ENCODE measurements around the gene KYNU.
"Not testable (repeated sequence)": the region's sequence is repeated elsewhere in the genome, so short reads cannot be mapped to it uniquely, and the experiment has no call there.

The KYNU gene

GRCh38 chr2:143051465-143051864 is 174.0 kb downstream of the KYNU start:
- no peaks in the 10 kb centered on the region for H4K20me1 ChIP-seq
- no peak overlapping the region for H3K9ac ChIP-seq
- H3K27ac ChIP-seq, result no peak overlapping the region
- no peak overlapping the region for H3K4me2 ChIP-seq
- H3K9me3 ChIP-seq (replicated peaks in 1 of 11), result peaks cover 7 to 15% (median 11%) of the 10 kb centered on the region in 11 experiments
- H3K4me3 ChIP-seq, result no peak overlapping the region
- H3K4me1 ChIP-seq, result no peaks in the 10 kb centered on the region
- peaks cover 0 to 8% (median 0%) of the 10 kb centered on the region in 11 experiments; a peak in 2 of 22 replicates for H3K36me3 ChIP-seq
- TF ChIP-seq Cebpa-rat (IDR thresholded peaks at IDR 0.05), result no peak
- no peaks in the 10 kb centered on the region for H3K27me3 ChIP-seq

- H4K20me1 ChIP-seq, H3K27ac ChIP-seq, H3K4me3 ChIP-seq, H3K4me1 ChIP-seq, H3K9ac ChIP-seq, H3K27me3 ChIP-seq, H3K36me3 ChIP-seq, H3K4me2 ChIP-seq: not testable (repeated sequence)
- H3K9me3 ChIP-seq (replicated peaks in 1 of 11), result peaks cover 16 to 27% (median 23%) of the 10 kb centered on the region in 11 experiments
These were observed 176.0 kb downstream of the KYNU start for GRCh38 chr2:143053437-143053836.

- H3K4me2 ChIP-seq, result no peak overlapping the region
- H3K4me3 ChIP-seq, result no peak overlapping the region
- no peaks in the 10 kb centered on the region for H3K4me1 ChIP-seq
- peaks cover 16 to 27% (median 23%) of the 10 kb centered on the region in 11 experiments for H3K9me3 ChIP-seq (replicated peaks in 1 of 11)
- H3K9ac ChIP-seq, result no peak overlapping the region
- H3K27me3 ChIP-seq, result no peaks in the 10 kb centered on the region
- H3K36me3 ChIP-seq, result peaks cover 0 to 1% (median 0%) of the 10 kb centered on the region in 11 experiments; a peak in 2 of 22 replicates
- H3K27ac ChIP-seq, result no peak overlapping the region
- TF ChIP-seq Cebpa-rat (IDR thresholded peaks at IDR 0.05), result no peak
- H4K20me1 ChIP-seq, result no peaks in the 10 kb centered on the region
These were observed 179.1 kb downstream of the KYNU start for GRCh38 chr2:143056550-143056949.

- Histone ChIP-seq H3K4me1 (no peaks in the 10 kb centered on the region), H4K20me1 (no peaks in the 10 kb centered on the region), H3K9me3 (replicated peaks in 1 of 11) (peaks cover 16 to 27% (median 23%) of the 10 kb centered on the region in 11 experiments), H3K27ac (no peak overlapping the region), H3K9ac (no peak overlapping the region), H3K4me3 (no peak overlapping the region), H3K27me3 (no peaks in the 10 kb centered on the region), H3K36me3 (no peaks in the 10 kb centered on the region; a peak in 1 of 22 replicates), H3K4me2 (no peak overlapping the region)
- TF ChIP-seq Cebpa-rat (IDR thresholded peaks at IDR 0.05), result no peak
These were observed 181.4 kb downstream of the KYNU start for GRCh38 chr2:143058851-143059250.

- no peaks in the 10 kb centered on the region for H3K27me3 ChIP-seq
- no peak overlapping the region for H3K9ac ChIP-seq
- no peak overlapping the region for H3K27ac ChIP-seq
- no peak overlapping the region for H3K4me2 ChIP-seq
- no peak for TF ChIP-seq Cebpa-rat (IDR thresholded peaks at IDR 0.05)
- H3K4me1 ChIP-seq, result peaks cover 0 to 16% (median 0%) of the 10 kb centered on the region in 10 experiments; a peak in 5 of 20 replicates
- H4K20me1 ChIP-seq, result no peaks in the 10 kb centered on the region
- no peaks in the 10 kb centered on the region for H3K36me3 ChIP-seq
- H3K4me3 ChIP-seq, result no peak overlapping the region
- peaks cover 0 to 17% (median 5%) of the 10 kb centered on the region in 11 experiments; a peak in 8 of 22 replicates for H3K9me3 ChIP-seq (replicated peaks in 1 of 11)
These were observed 186.2 kb downstream of the KYNU start for GRCh38 chr2:143063612-143064200.

- Histone ChIP-seq H3K9me3 (replicated peaks in 1 of 11) (peaks cover 0 to 19% (median 5%) of the 10 kb centered on the region in 11 experiments; a peak in 8 of 22 replicates), H3K36me3 (no peaks in the 10 kb centered on the region), H3K4me3 (no peak overlapping the region), H3K4me1 (peaks cover 0 to 53% (median 0%) of the 10 kb centered on the region in 10 experiments; a peak in 7 of 20 replicates), H3K4me2 (peak overlapping the region in 5 of 11 experiments; percentile 11 to 75 (median 45); a peak in 8 of 22 replicates), H4K20me1 (no peaks in the 10 kb centered on the region), H3K27me3 (no peaks in the 10 kb centered on the region), H3K27ac (peak overlapping the region in 6 of 11 experiments; percentile 19 to 93 (median 76); a peak in 9 of 22 replicates), H3K9ac (peak overlapping the region in 3 of 11 experiments; percentile 30 to 73 (median 65); a peak in 3 of 22 replicates)
- TF ChIP-seq Cebpa-rat (IDR thresholded peaks at IDR 0.05), result no peak
These were observed 190.6 kb downstream of the KYNU start for GRCh38 chr2:143068094-143068493.

- Histone ChIP-seq H3K4me1 (peaks cover 0 to 53% (median 0%) of the 10 kb centered on the region in 10 experiments; a peak in 7 of 20 replicates), H3K36me3 (no peaks in the 10 kb centered on the region), H3K27ac (peak overlapping the region in 6 of 11 experiments; percentile 19 to 93 (median 76); a peak in 9 of 22 replicates), H3K27me3 (no peaks in the 10 kb centered on the region), H4K20me1 (no peaks in the 10 kb centered on the region), H3K9me3 (replicated peaks in 1 of 11) (peaks cover 0 to 23% (median 8%) of the 10 kb centered on the region in 11 experiments; a peak in 9 of 22 replicates), H3K4me3 (no peak overlapping the region), H3K9ac (peak overlapping the region in 3 of 11 experiments; percentile 30 to 73 (median 65); a peak in 3 of 22 replicates), H3K4me2 (peak overlapping the region in 5 of 11 experiments; percentile 11 to 75 (median 45); a peak in 8 of 22 replicates)
- no peak; a peak in 1 of 22 replicates for TF ChIP-seq Cebpa-rat (IDR thresholded peaks at IDR 0.05)
These were observed 191.0 kb downstream of the KYNU start for GRCh38 chr2:143068509-143068908.

- H3K36me3 ChIP-seq, result 0 out of 22 replicates have a peak, but pooled peaks cover 0 to 2% (median 0%) of the 10 kb centered on the region in 11 experiments
- H3K9ac ChIP-seq, result peak overlapping the region in 2 of 11 experiments; percentile 27 to 34; a peak in 2 of 22 replicates
- H3K4me3 ChIP-seq, result no peak overlapping the region
- peaks cover 0 to 57% (median 0%) of the 10 kb centered on the region in 10 experiments; a peak in 7 of 20 replicates for H3K4me1 ChIP-seq
- no peaks in the 10 kb centered on the region for H4K20me1 ChIP-seq
- peak overlapping the region in 3 of 11 experiments; percentile 36 to 75 (median 57); a peak in 5 of 22 replicates for H3K4me2 ChIP-seq
- no peak for TF ChIP-seq Cebpa-rat (IDR thresholded peaks at IDR 0.05)
- H3K27ac ChIP-seq, result peak overlapping the region in 4 of 11 experiments; percentile 72 to 93 (median 86); a peak in 7 of 22 replicates
- no peaks in the 10 kb centered on the region for H3K27me3 ChIP-seq
- peaks cover 5 to 31% (median 21%) of the 10 kb centered on the region in 11 experiments for H3K9me3 ChIP-seq (replicated peaks in 1 of 11)
These were observed 193.2 kb downstream of the KYNU start for GRCh38 chr2:143070704-143071103.

- H3K36me3 ChIP-seq, result 0 out of 22 replicates have a peak, but pooled peaks cover 0 to 5% (median 0%) of the 10 kb centered on the region in 11 experiments
- peak overlapping the region in 2 of 11 experiments; percentile 27; a peak in 1 of 22 replicates for H3K9ac ChIP-seq
- peaks cover 0 to 57% (median 0%) of the 10 kb centered on the region in 10 experiments; a peak in 7 of 20 replicates for H3K4me1 ChIP-seq
- H3K4me2 ChIP-seq, result peak overlapping the region in 3 of 11 experiments; percentile 36 to 75 (median 57); a peak in 5 of 22 replicates
- no peak for TF ChIP-seq Cebpa-rat (IDR thresholded peaks at IDR 0.05)
- peaks cover 11 to 34% (median 27%) of the 10 kb centered on the region in 11 experiments for H3K9me3 ChIP-seq (replicated peaks in 1 of 11)
- H3K27ac ChIP-seq, result peak overlapping the region in 3 of 11 experiments; percentile 80 to 93 (median 93); a peak in 5 of 22 replicates
- H3K4me3 ChIP-seq, result no peak overlapping the region
- H3K27me3 ChIP-seq, result no peaks in the 10 kb centered on the region
- no peaks in the 10 kb centered on the region for H4K20me1 ChIP-seq
These were observed 193.9 kb downstream of the KYNU start for GRCh38 chr2:143071185-143071876.

GRCh38 chr2:143074913-143075312 is 197.4 kb downstream of the KYNU start:
- not testable (repeated sequence) for H3K27me3 ChIP-seq, H3K36me3 ChIP-seq, H3K9ac ChIP-seq, H3K4me3 ChIP-seq, H3K27ac ChIP-seq, H4K20me1 ChIP-seq
- 0 out of 22 replicates have a peak overlapping the region, but pooled peaks of 1 of the 11 experiments have one; percentile 7 for H3K4me2 ChIP-seq
- H3K4me1 ChIP-seq, result peaks cover 0 to 29% (median 0%) of the 10 kb centered on the region in 10 experiments; a peak in 6 of 20 replicates
- peaks cover 14 to 38% (median 28%) of the 10 kb centered on the region in 11 experiments for H3K9me3 ChIP-seq (replicated peaks in 1 of 11)
